WTC11 (cell line): ENCODE results near the gene CLIC6.

Source experiments
- GTF2I ChIP-seq: fragments of 250-450 bp; sonication (Bioruptor Pico); conservative IDR thresholded peaks from 2 replicates; pipeline ENCODE4 v1.4.0; 2021; ENCODE audit warnings: mild to moderate bottlenecking
- NFYB ChIP-seq: sonication (generic); formaldehyde crosslinking; conservative IDR thresholded peaks from 2 replicates; pipeline ENCODE4 v1.8.0; 2022; ENCODE audit warnings: low read depth, missing genetic modification reagents
- NR2C2 ChIP-seq: sonication (generic); formaldehyde crosslinking; IDR thresholded peaks from 2 replicates; pipeline ENCODE4 v1.8.0; 2022; ENCODE audit warnings: mild to moderate bottlenecking, missing genetic modification reagents
- ZNF317 ChIP-seq: sonication (generic); formaldehyde crosslinking; IDR thresholded peaks from 2 replicates; pipeline ENCODE4 v1.8.1; 2023; ENCODE audit warnings: low read depth, mild to moderate bottlenecking, moderate library complexity, missing genetic modification reagents, borderline replicate concordance
- ZNF416 ChIP-seq: fragments of 250-450 bp; sonication (Bioruptor Pico); IDR thresholded peaks from 2 replicates; pipeline ENCODE4 v1.9.0; 2021; ENCODE audit warnings: mild to moderate bottlenecking, inconsistent platforms
- TF ChIP-seq, protein P1 (sequence below): fragments of 200-600 bp; IDR thresholded peaks from 2 replicates; pipeline ENCODE4 v1.8.0; 2022; ENCODE audit warnings: antibody characterized with exemption
- TF ChIP-seq, protein P2 (sequence below): sonication (generic); formaldehyde crosslinking; IDR thresholded peaks from 2 replicates; pipeline ENCODE4 v1.8.0; 2022; ENCODE audit warnings: mild to moderate bottlenecking, missing genetic modification reagents
- TF ChIP-seq, protein P3 (sequence below): sonication (generic); formaldehyde crosslinking; IDR thresholded peaks from 2 replicates; pipeline ENCODE4 v1.8.1; 2023; ENCODE audit warnings: mild to moderate bottlenecking, missing genetic modification reagents, moderate library complexity
- TF ChIP-seq, protein P4 (sequence below): sonication (generic); formaldehyde crosslinking; IDR thresholded peaks from 2 replicates; pipeline ENCODE4 v1.8.0; 2022; ENCODE audit warnings: mild to moderate bottlenecking, missing genetic modification reagents
- TF ChIP-seq, protein P5 (sequence below): sonication (generic); formaldehyde crosslinking; IDR thresholded peaks from 2 replicates; pipeline ENCODE4 v1.8.1; 2022; ENCODE audit warnings: missing genetic modification reagents, borderline replicate concordance

DNA sequence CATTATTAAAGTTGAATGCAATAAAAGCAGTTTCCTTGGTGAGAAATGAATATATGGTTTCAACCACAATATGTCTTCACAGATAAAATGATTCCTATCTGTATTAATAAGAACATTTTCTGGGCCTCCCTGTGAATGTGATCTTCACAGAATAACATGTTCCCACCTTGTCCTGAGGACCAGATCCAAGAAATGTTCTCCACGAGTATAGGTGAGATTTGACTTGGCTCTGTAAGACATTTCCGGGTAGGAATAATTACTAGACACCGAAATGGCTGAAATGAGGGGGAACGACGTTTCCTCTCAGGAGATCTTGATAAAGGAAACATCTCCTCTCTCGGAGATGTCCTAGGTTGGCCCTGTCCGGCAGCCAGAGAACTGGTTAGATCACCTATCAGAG, 61.4 kb downstream of the CLIC6 start:
- TF ChIP-seq NR2C2 (CRISPR knock-in tag) (no peak), NFYB (no peak), ZNF317 (CRISPR knock-in tag) (no peak), ZNF416 (no peak), GTF2I (CRISPR knock-in tag) (no peak)
- TF ChIP-seq, protein P1, sequence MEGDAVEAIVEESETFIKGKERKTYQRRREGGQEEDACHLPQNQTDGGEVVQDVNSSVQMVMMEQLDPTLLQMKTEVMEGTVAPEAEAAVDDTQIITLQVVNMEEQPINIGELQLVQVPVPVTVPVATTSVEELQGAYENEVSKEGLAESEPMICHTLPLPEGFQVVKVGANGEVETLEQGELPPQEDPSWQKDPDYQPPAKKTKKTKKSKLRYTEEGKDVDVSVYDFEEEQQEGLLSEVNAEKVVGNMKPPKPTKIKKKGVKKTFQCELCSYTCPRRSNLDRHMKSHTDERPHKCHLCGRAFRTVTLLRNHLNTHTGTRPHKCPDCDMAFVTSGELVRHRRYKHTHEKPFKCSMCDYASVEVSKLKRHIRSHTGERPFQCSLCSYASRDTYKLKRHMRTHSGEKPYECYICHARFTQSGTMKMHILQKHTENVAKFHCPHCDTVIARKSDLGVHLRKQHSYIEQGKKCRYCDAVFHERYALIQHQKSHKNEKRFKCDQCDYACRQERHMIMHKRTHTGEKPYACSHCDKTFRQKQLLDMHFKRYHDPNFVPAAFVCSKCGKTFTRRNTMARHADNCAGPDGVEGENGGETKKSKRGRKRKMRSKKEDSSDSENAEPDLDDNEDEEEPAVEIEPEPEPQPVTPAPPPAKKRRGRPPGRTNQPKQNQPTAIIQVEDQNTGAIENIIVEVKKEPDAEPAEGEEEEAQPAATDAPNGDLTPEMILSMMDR: no peak
- TF ChIP-seq, protein P2, sequence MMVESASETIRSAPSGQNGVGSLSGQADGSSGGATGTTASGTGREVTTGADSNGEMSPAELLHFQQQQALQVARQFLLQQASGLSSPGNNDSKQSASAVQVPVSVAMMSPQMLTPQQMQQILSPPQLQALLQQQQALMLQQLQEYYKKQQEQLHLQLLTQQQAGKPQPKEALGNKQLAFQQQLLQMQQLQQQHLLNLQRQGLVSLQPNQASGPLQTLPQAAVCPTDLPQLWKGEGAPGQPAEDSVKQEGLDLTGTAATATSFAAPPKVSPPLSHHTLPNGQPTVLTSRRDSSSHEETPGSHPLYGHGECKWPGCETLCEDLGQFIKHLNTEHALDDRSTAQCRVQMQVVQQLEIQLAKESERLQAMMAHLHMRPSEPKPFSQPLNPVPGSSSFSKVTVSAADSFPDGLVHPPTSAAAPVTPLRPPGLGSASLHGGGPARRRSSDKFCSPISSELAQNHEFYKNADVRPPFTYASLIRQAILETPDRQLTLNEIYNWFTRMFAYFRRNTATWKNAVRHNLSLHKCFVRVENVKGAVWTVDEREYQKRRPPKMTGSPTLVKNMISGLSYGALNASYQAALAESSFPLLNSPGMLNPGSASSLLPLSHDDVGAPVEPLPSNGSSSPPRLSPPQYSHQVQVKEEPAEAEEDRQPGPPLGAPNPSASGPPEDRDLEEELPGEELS (CRISPR knock-in tag): no peak
- TF ChIP-seq, protein P3, sequence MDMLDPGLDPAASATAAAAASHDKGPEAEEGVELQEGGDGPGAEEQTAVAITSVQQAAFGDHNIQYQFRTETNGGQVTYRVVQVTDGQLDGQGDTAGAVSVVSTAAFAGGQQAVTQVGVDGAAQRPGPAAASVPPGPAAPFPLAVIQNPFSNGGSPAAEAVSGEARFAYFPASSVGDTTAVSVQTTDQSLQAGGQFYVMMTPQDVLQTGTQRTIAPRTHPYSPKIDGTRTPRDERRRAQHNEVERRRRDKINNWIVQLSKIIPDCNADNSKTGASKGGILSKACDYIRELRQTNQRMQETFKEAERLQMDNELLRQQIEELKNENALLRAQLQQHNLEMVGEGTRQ (CRISPR knock-in tag): no peak
- TF ChIP-seq, protein P4, sequence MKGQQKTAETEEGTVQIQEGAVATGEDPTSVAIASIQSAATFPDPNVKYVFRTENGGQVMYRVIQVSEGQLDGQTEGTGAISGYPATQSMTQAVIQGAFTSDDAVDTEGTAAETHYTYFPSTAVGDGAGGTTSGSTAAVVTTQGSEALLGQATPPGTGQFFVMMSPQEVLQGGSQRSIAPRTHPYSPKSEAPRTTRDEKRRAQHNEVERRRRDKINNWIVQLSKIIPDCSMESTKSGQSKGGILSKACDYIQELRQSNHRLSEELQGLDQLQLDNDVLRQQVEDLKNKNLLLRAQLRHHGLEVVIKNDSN: no peak
- TF ChIP-seq, protein P5, sequence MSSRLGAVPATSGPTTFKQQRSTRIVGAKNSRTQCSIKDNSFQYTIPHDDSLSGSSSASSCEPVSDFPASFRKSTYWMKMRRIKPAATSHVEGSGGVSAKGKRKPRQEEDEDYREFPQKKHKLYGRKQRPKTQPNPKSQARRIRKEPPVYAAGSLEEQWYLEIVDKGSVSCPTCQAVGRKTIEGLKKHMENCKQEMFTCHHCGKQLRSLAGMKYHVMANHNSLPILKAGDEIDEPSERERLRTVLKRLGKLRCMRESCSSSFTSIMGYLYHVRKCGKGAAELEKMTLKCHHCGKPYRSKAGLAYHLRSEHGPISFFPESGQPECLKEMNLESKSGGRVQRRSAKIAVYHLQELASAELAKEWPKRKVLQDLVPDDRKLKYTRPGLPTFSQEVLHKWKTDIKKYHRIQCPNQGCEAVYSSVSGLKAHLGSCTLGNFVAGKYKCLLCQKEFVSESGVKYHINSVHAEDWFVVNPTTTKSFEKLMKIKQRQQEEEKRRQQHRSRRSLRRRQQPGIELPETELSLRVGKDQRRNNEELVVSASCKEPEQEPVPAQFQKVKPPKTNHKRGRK: no peak
